Measurements from ENCODE around the gene SH2D2A. TPM values are rescaled to one million over a fixed set of nuclear protein-coding genes. Genes with fewer than 3 reads are reported as not detected.
"Not testable (repeated sequence)": the region's sequence is repeated elsewhere in the genome, so short reads cannot be mapped to it uniquely, and the experiment has no call there.

SH2D2A gene
- polyA plus RNA-seq, 1 of the 3 experiments (the other 2 are of a cell fraction): not detected

GRCh38 chr1:156765666-156766065 lies 51.0 kb downstream of the SH2D2A start:
- Histone ChIP-seq H3K4me3 (ENCODE audit: low read depth in 2 of 2, low read length in 1 of 2) (peak overlapping the region in 1 of 2 experiments; percentile 75; a peak in 2 of 4 replicates), H3K79me2 (ENCODE audit: insufficient read depth) (peaks cover 45% of the 10 kb centered on the region), H2AFZ (ENCODE audit: low read depth) (peak overlapping the region; percentile 85), H3K27ac (ENCODE audit: low read depth in 2 of 2, low read length in 1 of 2) (peak overlapping the region in 1 of 2 experiments; percentile 88; a peak in 2 of 4 replicates), H3K9me3 (no peaks in the 10 kb centered on the region), H3F3A (replicated peaks; ENCODE audit: insufficient read depth) (no peaks in the 10 kb centered on the region), H3K4me1 (ENCODE audit: control insufficient read depth in 1 of 2, insufficient read depth in 2 of 2, low read depth in 1 of 2, low read length in 1 of 2) (peaks cover 13 to 15% of the 10 kb centered on the region in 2 experiments; a peak in 3 of 4 replicates), H3K9ac (peak overlapping the region; percentile 82), H3K36me3 (replicated peaks in 1 of 2; ENCODE audit: control insufficient read depth in 1 of 2, insufficient read depth in 2 of 2, low read length in 1 of 2) (peaks cover 8 to 10% of the 10 kb centered on the region in 2 experiments), H4K20me1 (ENCODE audit: insufficient read depth) (peaks cover 2% of the 10 kb centered on the region; the same call in 1 of the 2 replicates), H3K27me3 (ENCODE audit: insufficient read depth) (no peaks in the 10 kb centered on the region), H3K9me2 (no peaks in the 10 kb centered on the region), H3K4me2 (peak overlapping the region; percentile 83)
- 95% methylated on average over 5 of the region's 5 CpGs for WGBS (ENCODE audit: low lambda C conversion rate)
- CTCF ChIA-PET: interaction anchor here (1.5 to 9.5 kb wide), 4 partner anchors 14 to 106 kb away, joined by 3 to 64 read pairs (median 14); partner anchors contain the start of genes HDGF, INSRR and NTRK1
- TF ChIP-seq GABPA (IDR thresholded peaks at IDR 0.05; ENCODE audit: low read depth) (no peak), MXI1 (IDR thresholded peaks at IDR 0.05; ENCODE audit: low read depth, low read length) (no peak), MEF2A (IDR thresholded peaks at IDR 0.05; ENCODE audit: borderline replicate concordance, low read depth) (no peak)
- POLR2A ChIA-PET: no interaction called here
- no peak for DNase-seq

DNA sequence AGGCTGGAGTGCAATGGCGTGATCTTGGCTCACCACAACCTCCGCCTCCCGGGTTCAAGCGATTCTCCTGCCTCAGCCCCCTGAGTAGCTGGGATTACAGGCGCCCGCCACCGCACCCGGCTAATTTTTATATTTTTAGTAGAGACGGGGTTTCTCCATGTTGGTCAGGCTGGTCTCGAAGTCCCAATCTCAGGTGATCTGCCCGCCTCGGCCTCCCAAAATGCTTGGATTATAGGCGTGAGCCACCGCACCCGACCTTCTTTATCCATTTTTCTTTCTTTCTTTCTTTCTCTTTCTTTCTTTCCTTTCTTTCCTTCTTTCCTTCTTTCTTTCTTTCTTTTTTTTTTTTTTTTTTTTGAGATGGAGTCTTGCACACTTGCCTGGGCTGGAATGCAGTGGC lies 51.5 kb downstream of the SH2D2A start:
- POLR2A ChIA-PET; H4K20me1 ChIP-seq (ENCODE audit: insufficient read depth); DNase-seq; H3K4me2 ChIP-seq; H2AFZ ChIP-seq (ENCODE audit: low read depth); H3K27me3 ChIP-seq (ENCODE audit: insufficient read depth); H3K9me3 ChIP-seq; H3K9ac ChIP-seq; H3K4me3 ChIP-seq (ENCODE audit: low read depth in 2 of 2, low read length in 1 of 2); H3K27ac ChIP-seq (ENCODE audit: low read depth in 2 of 2, low read length in 1 of 2); H3F3A ChIP-seq (replicated peaks; ENCODE audit: insufficient read depth); H3K36me3 ChIP-seq (replicated peaks in 1 of 2; ENCODE audit: control insufficient read depth in 1 of 2, insufficient read depth in 2 of 2, low read length in 1 of 2); H3K9me2 ChIP-seq: not testable (repeated sequence)
- Histone ChIP-seq H3K4me1 (ENCODE audit: control insufficient read depth in 1 of 2, insufficient read depth in 2 of 2, low read depth in 1 of 2, low read length in 1 of 2) (peaks cover 14 to 15% of the 10 kb centered on the region in 2 experiments; a peak in 3 of 4 replicates), H3K79me2 (ENCODE audit: insufficient read depth) (peaks cover 40% of the 10 kb centered on the region)
- CTCF ChIA-PET: interaction anchor here (3.9 to 9.5 kb wide), 2 partner anchors 76 to 95 kb away, joined by 21 to 64 read pairs; partner anchors contain the start of genes INSRR and NTRK1
- WGBS (ENCODE audit: low lambda C conversion rate): 99% methylated on average over 15 of the region's 15 CpGs

DNA sequence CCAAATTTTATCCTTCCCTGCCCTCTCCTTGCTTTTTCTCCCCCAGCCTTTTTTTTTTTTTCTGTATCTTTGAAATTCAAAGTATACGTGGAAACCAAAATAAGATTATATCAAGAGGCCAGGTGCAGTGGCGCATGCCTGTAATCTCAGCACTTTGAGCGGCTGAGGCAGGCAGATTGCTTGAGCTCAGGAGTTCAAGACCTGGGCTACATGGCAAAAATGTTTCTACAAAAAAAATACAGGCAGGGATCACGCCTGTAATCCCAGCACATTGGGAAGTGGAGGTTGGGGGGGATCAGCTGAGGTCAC lies 55.9 kb downstream of the SH2D2A start:
- Histone ChIP-seq H3K4me3 (ENCODE audit: low read depth in 2 of 2, low read length in 1 of 2) (no peak overlapping the region), H3K9ac (no peak overlapping the region), H3F3A (replicated peaks; ENCODE audit: insufficient read depth) (no peaks in the 10 kb centered on the region), H3K36me3 (replicated peaks in 1 of 2; ENCODE audit: control insufficient read depth in 1 of 2, insufficient read depth in 2 of 2, low read length in 1 of 2) (no peaks in the 10 kb centered on the region), H3K27ac (ENCODE audit: low read depth in 2 of 2, low read length in 1 of 2) (no peak overlapping the region), H3K4me2 (no peak overlapping the region), H3K27me3 (ENCODE audit: insufficient read depth) (no peaks in the 10 kb centered on the region), H4K20me1 (ENCODE audit: insufficient read depth) (no peaks in the 10 kb centered on the region), H2AFZ (ENCODE audit: low read depth) (no peak overlapping the region), H3K9me2 (no peaks in the 10 kb centered on the region), H3K9me3 (no peaks in the 10 kb centered on the region), H3K79me2 (ENCODE audit: insufficient read depth) (peaks cover 4% of the 10 kb centered on the region), H3K4me1 (ENCODE audit: control insufficient read depth in 1 of 2, insufficient read depth in 2 of 2, low read depth in 1 of 2, low read length in 1 of 2) (peaks cover 0 to 4% of the 10 kb centered on the region in 2 experiments; a peak in 2 of 4 replicates)
- WGBS (ENCODE audit: low lambda C conversion rate): 93% methylated on average over 4 of the region's 4 CpGs
- ChIA-PET CTCF (interaction anchor here (1.0 to 1.7 kb wide), 5 partner anchors 9 to 72 kb away, joined by 3 to 5 read pairs (median 4); partner anchors contain the start of gene HDGF), POLR2A (interaction anchor here (1.1 to 1.8 kb wide), 2 partner anchors 9 to 32 kb away, joined by 3 to 4 read pairs; partner anchors contain the start of genes HDGF, ISG20L2 and METTL25B)
- no peak for DNase-seq
- no peak for TF ChIP-seq TEAD4 (IDR thresholded peaks at IDR 0.05; ENCODE audit: borderline replicate concordance, insufficient read depth)
- no peak for TF ChIP-seq RXRA (IDR thresholded peaks at IDR 0.05; ENCODE audit: borderline replicate concordance, low read depth)
- TF ChIP-seq SMC3 (IDR thresholded peaks at IDR 0.05; ENCODE audit: low read depth, low read length): no peak
